K562 (cell line): ENCODE data around the gene CREG2. TPM values are rescaled to one million over a fixed set of nuclear protein-coding genes. Genes with fewer than 3 reads are reported as not detected.

Experiments used
- ATAC-seq: fragments of 200-7000 bp; cut with Tn5 transposase; 3 replicates; pipeline ENCODE4 v1.9.1; 2020; ENCODE audit warnings: moderate library complexity
- BruUV-seq: library from RNA; stranded (reverse); fragments of 400-500 nt; replicated peaks from 2 replicates; lab custom pipeline; 2021; lab: Mats Ljungman, UMichigan
- CTCF ChIA-PET: fragments of 300-600 bp; formaldehyde crosslinking; extraction: SDS; loops from one replicate; lab custom pipeline; 2021; ENCODE audit warnings: low intra/inter-chr PET ratio; lab: Yijun Ruan, JAX
- POLR2A ChIA-PET: fragments of 300-600, 350-650 bp; sonication (Branson Sonifier 250); formaldehyde crosslinking; extraction: SDS; loops from one replicate; lab custom pipeline; 2021; ENCODE audit warnings: antibody characterized with exemption, inconsistent platforms; lab: Yijun Ruan, JAX
- DNase-seq, 4 experiments: peaks; one replicate each; pipeline versions ENCODE4 v3.0.0 to v3.0.0-alpha.2; 2011 to 2018; ENCODE audit warnings: low spot score in 3 of 4, mixed read lengths in 3 of 4; ENCODE audit errors: extremely low read depth in 1 of 4
- FAIRE-seq: peaks from 2 replicates; lab custom pipeline; 2011; peaks lifted over from hg19 to GRCh38; lab: Jason Lieb, UNC
- H2AFZ ChIP-seq: 2 replicates; pipeline ENCODE4 v1.6.0; 2011; ENCODE audit warnings: low read depth, low read length, control low read depth, inconsistent platforms
- H3K27ac ChIP-seq: fragments of 200-600 bp; 3 replicates; pipeline ENCODE4 v1.8.0; 2011; ENCODE audit warnings: low read depth, mild to moderate bottlenecking, control low read depth, inconsistent platforms, low read length, moderate library complexity, mixed read lengths; ENCODE audit errors: extremely low read depth
- H3K27me3 ChIP-seq, 2 experiments: fragments of 300-600 bp in 1 of 2; 2 replicates in 1 of 2; 3 replicates in 1 of 2; pipeline versions ENCODE4 v1.6.0 to v1.8.0; 2011; ENCODE audit warnings: inconsistent platforms in 2 of 2, low read length in 2 of 2, mild to moderate bottlenecking in 1 of 2, mixed read lengths in 1 of 2, moderate library complexity in 1 of 2; ENCODE audit not compliant: control insufficient read depth in 2 of 2, insufficient read depth in 2 of 2
- H3K36me3 ChIP-seq: fragments of 300-600 bp; 3 replicates; pipeline ENCODE4 v1.8.0; 2011; ENCODE audit warnings: mild to moderate bottlenecking, low read length, inconsistent platforms; ENCODE audit not compliant: control insufficient read depth, insufficient read depth
- H3K4me1 ChIP-seq, 2 experiments: fragments of 200-600 bp in 1 of 2; replicated peaks in 1 of 2; 2 replicates in 1 of 2; 3 replicates in 1 of 2; pipeline versions ENCODE4 v1.5.1 to v1.8.0; 2011; ENCODE audit warnings: inconsistent platforms in 2 of 2, low read length in 2 of 2, mild to moderate bottlenecking in 1 of 2, mixed read lengths in 1 of 2, moderate library complexity in 1 of 2; ENCODE audit not compliant: control insufficient read depth in 2 of 2, insufficient read depth in 2 of 2
- H3K4me2 ChIP-seq: 2 replicates; pipeline ENCODE4 v1.6.1; 2011; ENCODE audit warnings: low read length, control low read depth, inconsistent platforms, mixed read lengths; ENCODE audit not compliant: insufficient read depth
- H3K4me3 ChIP-seq: fragments of 200-600 bp; sonication (generic), shearing (Covaris generic); 2 replicates; pipeline ENCODE4 v1.5.1; 2016; ENCODE audit warnings: control low read depth, inconsistent platforms
- H3K79me2 ChIP-seq: fragments of 200-600 bp; 3 replicates; pipeline ENCODE4 v1.8.0; 2011; ENCODE audit warnings: low read length, inconsistent platforms; ENCODE audit not compliant: control insufficient read depth, insufficient read depth
- H3K9ac ChIP-seq, 2 experiments: 2 replicates each; pipeline versions ENCODE4 v1.6.0 to v1.6.1; 2011; ENCODE audit warnings: low read depth in 2 of 2, low read length in 2 of 2, control low read depth in 1 of 2, inconsistent platforms in 1 of 2, mild to moderate bottlenecking in 1 of 2, mixed read lengths in 1 of 2; ENCODE audit not compliant: insufficient read depth in 1 of 2
- H3K9me1 ChIP-seq: one replicate; pipeline ENCODE4 v1.6.0; 2011; ENCODE audit warnings: inconsistent platforms, mild to moderate bottlenecking, low read length, moderate library complexity; ENCODE audit not compliant: control insufficient read depth, insufficient read depth
- H3K9me3 ChIP-seq: replicated peaks from 2 replicates; pipeline ENCODE4 v1.5.1; 2011; ENCODE audit warnings: low read depth, low read length, inconsistent platforms; ENCODE audit not compliant: control insufficient read depth, insufficient read depth
- H4K20me1 ChIP-seq: replicated peaks from 2 replicates; pipeline ENCODE4 v1.6.1; 2011; ENCODE audit warnings: low read length, inconsistent platforms, mixed read lengths; ENCODE audit not compliant: control insufficient read depth, insufficient read depth
- BRF2 ChIP-seq: IDR thresholded peaks from 3 replicates; pipeline ENCODE4 v1.6.1; 2011; ENCODE audit warnings: borderline replicate concordance, mild to moderate bottlenecking; ENCODE audit not compliant: insufficient read length, insufficient read depth
- CCNT2 ChIP-seq: IDR thresholded peaks from 2 replicates; pipeline ENCODE4 v1.6.1; 2011; ENCODE audit warnings: borderline replicate concordance, low read depth, mild to moderate bottlenecking, moderate library complexity, mixed read lengths, low read length; ENCODE audit not compliant: insufficient read length; ENCODE audit errors: extremely low read depth
- CEBPB ChIP-seq: fragments of 450-650 bp; IDR thresholded peaks from 2 replicates; pipeline ENCODE4 v1.6.1; 2016; ENCODE audit warnings: missing genetic modification characterization, missing compliant biosample characterization
- ESRRA ChIP-seq: fragments of 450-650 bp; IDR thresholded peaks from 2 replicates; pipeline ENCODE4 v1.6.1; 2014; ENCODE audit warnings: low read depth, mild to moderate bottlenecking, moderate library complexity, borderline replicate concordance
- PTBP1 ChIP-seq: fragments of 200-400 bp; formaldehyde crosslinking; IDR thresholded peaks from 2 replicates; pipeline ENCODE4 v1.6.1; 2017; ENCODE audit warnings: low read depth, low read length
- PYGO2 ChIP-seq: fragments of 450-650 bp; IDR thresholded peaks from 2 replicates; pipeline ENCODE4 v1.6.1; 2016; ENCODE audit warnings: mild to moderate bottlenecking, missing genetic modification characterization, moderate library complexity, missing compliant biosample characterization
- SMC3 ChIP-seq: conservative IDR thresholded peaks from 2 replicates; pipeline ENCODE4 v1.6.1; 2011; ENCODE audit warnings: low read depth, low read length, improper control_type of control experiment; ENCODE audit not compliant: insufficient read depth
- SRSF3 ChIP-seq: fragments of 200-400 bp; formaldehyde crosslinking; IDR thresholded peaks from 2 replicates; pipeline ENCODE4 v1.6.1; 2016; ENCODE audit warnings: mild to moderate bottlenecking, low read length, moderate library complexity; ENCODE audit not compliant: insufficient read depth
- XRCC5 ChIP-seq: fragments of 200-400 bp; formaldehyde crosslinking; IDR thresholded peaks from 2 replicates; pipeline ENCODE4 v1.6.1; 2017; ENCODE audit warnings: low read depth, mild to moderate bottlenecking, low read length
- ZFP91 ChIP-seq: sonication (generic); formaldehyde crosslinking; IDR thresholded peaks from 2 replicates; pipeline ENCODE4 v1.8.0; 2022; ENCODE audit warnings: mild to moderate bottlenecking, missing genetic modification reagents
- ZHX1 ChIP-seq: fragments of 150-350 bp; conservative IDR thresholded peaks from 2 replicates; pipeline ENCODE4 v1.6.1; 2014; ENCODE audit warnings: low read length
- ZNF184 ChIP-seq: sonication (generic); formaldehyde crosslinking; IDR thresholded peaks from 2 replicates; pipeline ENCODE4 v1.5.0; 2020; ENCODE audit warnings: missing genetic modification reagents
- ZNF561 ChIP-seq: fragments of 450-650 bp; formaldehyde crosslinking; conservative IDR thresholded peaks from 2 replicates; pipeline ENCODE4 v1.4.0; 2020; ENCODE audit warnings: mild to moderate bottlenecking, moderate library complexity
- WGBS: fragments of 100-300 bp; shearing (Covaris generic); methylation state at CpG from one replicate; pipeline ENCODE4 v1.1.6; 2016; ENCODE audit warnings: low coverage, mixed read lengths; ENCODE audit not compliant: insufficient coverage; ENCODE audit errors: missing lambda C conversion rate; 5-methylcytosine and 5-hydroxymethylcytosine counted together
- in situ Hi-C: fragments of 300-500 bp; cut with MboI; formaldehyde crosslinking; loops from 4 replicates; pipeline ENCODE4 v1.15.0; 2018; ENCODE audit warnings: inconsistent platforms, mixed read lengths
- intact Hi-C: fragments of 100-400 bp; cut with micrococcal nuclease; formaldehyde crosslinking; loops from 2 replicates; pipeline ENCODE4 v1.14.2; 2022
- polyA plus RNA-seq, 8 experiments: library from polyadenylated mRNA; depleted of rRNA in 4 of 8; stranded (reverse) in 5 of 8; unstranded in 3 of 8; fragments of >200 nt; fragmentation: Nextera tagmentation in 2 of 8; fragmentation: Illumina TruSeq in 1 of 8; extraction: Ambion mirVana in 2 of 8; extraction: Trizol in 1 of 8; gene quantifications; 2 replicates each; pipeline versions ENCODE4 v1.2.1 to v1.2.3, GENCODE V29; 2011 to 2014; ENCODE audit warnings: inconsistent platforms in 1 of 8, missing spikeins in 1 of 8
- total RNA-seq, 7 experiments: library from RNA; depleted of rRNA in 6 of 7; stranded (reverse); fragments of >200 nt in 6 of 7; fragmentation: Illumina TruSeq in 2 of 7; extraction: Trizol in 2 of 7; gene quantifications; 2 replicates each; pipeline versions ENCODE4 v1.2.1 to v1.2.3, GENCODE V29; 2011 to 2021; ENCODE audit warnings: low replicate concordance in 1 of 7

The CREG2 gene
- total and polyA plus RNA-seq, 9 of the 15 experiments (the other 6 are each of a cell fraction or from before 2014, with no cell fraction given) = not detected

GRCh38 chr2:101300164-101300563 lies 87.1 kb downstream of the CREG2 start (continued):
- TF ChIP-seq ZHX1 (no peak), CCNT2 (no peak)
- TF ChIP-seq, all 486 proteins: peak for 0

- H3K27ac ChIP-seq = no peak overlapping the region
- no peaks in the 10 kb centered on the region for H3K9me1 ChIP-seq
- intact Hi-C loops = no loop called here
- 58% methylated on average over 6 of the region's 6 CpGs for WGBS
- ChIA-PET POLR2A (interaction anchor here (1.1 to 2.2 kb wide), 2 partner anchors 9 to 19 kb away, joined by 4 to 9 read pairs; partner anchors contain the start of gene RNF149), CTCF (no interaction called here)
- ATAC-seq = no peak
- no peak overlapping the region for H3K4me2 ChIP-seq
- H3K9me3 ChIP-seq = no peaks in the 10 kb centered on the region
- no peaks in the 10 kb centered on the region; a peak in 1 of 5 replicates for H3K4me1 ChIP-seq
- H3K36me3 ChIP-seq = peaks cover 38% of the 10 kb centered on the region; the same call in 2 of the 3 replicates
- H3K4me3 ChIP-seq = no peak overlapping the region
- FAIRE-seq = no peak
- DNase-seq = no peak
- no peak for TF ChIP-seq SMC3
- no peak for TF ChIP-seq BRF2
- TF ChIP-seq PYGO2 = no peak
- TF ChIP-seq XRCC5 = no peak
- TF ChIP-seq PTBP1 = no peak
- no peak for TF ChIP-seq CEBPB (tag)
- no peak for TF ChIP-seq ZNF561 (CRISPR knock-in tag)
- TF ChIP-seq ZFP91 (CRISPR knock-in tag) = no peak
- TF ChIP-seq SRSF3 = no peak
- no peak for TF ChIP-seq ESRRA
- TF ChIP-seq ZNF184 = no peak
- peaks cover 91% of the 10 kb centered on the region for H3K79me2 ChIP-seq
- H4K20me1 ChIP-seq = peaks cover 13% of the 10 kb centered on the region
- H3K27me3 ChIP-seq = no peaks in the 10 kb centered on the region
- no TSS peak for BruUV-seq
- in situ Hi-C loops = no loop called here
- no peak overlapping the region for H3K9ac ChIP-seq
- no peak overlapping the region for H2AFZ ChIP-seq
These were observed 87.7 kb downstream of the CREG2 start for GRCh38 chr2:101299604-101300003.
